ENCODE data around the gene CCL27.

DNA sequence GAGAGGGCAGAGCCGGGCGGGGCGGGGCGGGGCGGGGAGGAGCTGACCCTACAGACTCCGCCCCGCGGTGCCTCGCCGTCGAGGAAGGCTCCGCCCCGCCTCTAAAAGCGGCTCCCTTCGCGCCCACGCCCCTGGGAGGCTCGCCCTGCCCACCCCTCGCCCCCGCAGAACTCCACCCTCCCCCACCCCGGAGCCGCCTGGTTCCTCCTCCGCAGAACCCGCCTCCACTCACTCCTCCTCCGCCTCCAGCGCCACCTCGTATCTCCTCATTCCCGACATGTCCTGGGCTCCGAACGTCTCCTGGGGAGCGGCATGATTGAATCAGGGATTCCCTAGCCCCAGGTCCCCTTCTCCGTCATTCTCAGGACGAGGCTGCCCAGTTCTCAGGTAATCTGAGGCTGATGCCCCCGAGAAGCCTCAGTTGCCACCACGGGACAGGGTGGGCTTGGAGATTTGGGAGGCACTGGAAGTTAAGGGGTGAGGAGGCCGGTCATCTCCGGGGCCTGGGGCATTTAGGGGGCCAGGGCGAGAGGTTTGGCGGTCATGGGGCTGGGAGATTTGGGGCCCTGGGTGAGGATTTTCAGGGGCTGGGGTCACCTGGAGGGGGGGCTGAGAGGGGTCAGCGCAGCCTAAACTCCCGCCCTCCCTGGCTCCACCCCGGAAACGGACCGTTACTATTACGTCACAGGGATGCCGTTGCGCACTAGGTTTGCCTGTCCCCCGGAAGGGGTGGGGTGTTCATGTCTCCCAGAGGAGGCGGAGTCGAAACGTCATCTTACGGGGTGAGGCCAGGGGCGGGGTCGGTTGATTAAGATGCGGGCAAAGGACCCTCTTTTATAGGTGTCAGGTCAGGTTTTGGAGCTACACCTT is 3.2 kb upstream of the CCL27 start:
- TF ChIP-seq POLR2AphosphoS5 (IDR thresholded peaks at IDR 0.05; ENCODE audit: insufficient read depth in 1 of 2, low read depth in 1 of 2) (peak; percentile 66 to 96), POLR2A (IDR thresholded peaks at IDR 0.05) (peak in 1 of 2 donors; percentile 83)

Data from vagina (tissue), 2 donors.